ENCODE data around the gene HDAC4.

HDAC4 gene

GRCh38 chr2:239282448-239283287 is 118.2 kb downstream of the HDAC4 start:
- DNase-seq (ENCODE audit: low spot score): no peak

- DNase-seq (ENCODE audit: low spot score): peak; percentile 40
Measured at GRCh38 chr2:239280296-239281017, 120.4 kb downstream of the HDAC4 start.

- DNase-seq (ENCODE audit: low spot score): no peak
Measured at GRCh38 chr2:239279508-239280295, 121.1 kb downstream of the HDAC4 start.

- no peak for DNase-seq (ENCODE audit: low spot score)
Measured at GRCh38 chr2:239278941-239279365, 121.9 kb downstream of the HDAC4 start.

GRCh38 chr2:239278361-239278760 is 122.5 kb downstream of the HDAC4 start:
- DNase-seq (ENCODE audit: low spot score): no peak

GRCh38 chr2:239277401-239278085 is 123.3 kb downstream of the HDAC4 start:
- no peak for DNase-seq (ENCODE audit: low spot score)

GRCh38 chr2:239276851-239277250 is 124.0 kb downstream of the HDAC4 start:
- DNase-seq (ENCODE audit: low spot score): no peak

GRCh38 chr2:239275847-239276831 is 124.7 kb downstream of the HDAC4 start:
- no peak for DNase-seq (ENCODE audit: low spot score)

GRCh38 chr2:239275044-239275685 is 125.7 kb downstream of the HDAC4 start:
- peak; percentile 91 for DNase-seq (ENCODE audit: low spot score)

GRCh38 chr2:239274391-239275043 is 126.3 kb downstream of the HDAC4 start:
- no peak for DNase-seq (ENCODE audit: low spot score)

- DNase-seq (ENCODE audit: low spot score): no peak
Measured at GRCh38 chr2:239273280-239274234, 127.3 kb downstream of the HDAC4 start.

- no peak for DNase-seq (ENCODE audit: low spot score)
Measured at GRCh38 chr2:239272626-239273025, 128.2 kb downstream of the HDAC4 start.

GRCh38 chr2:239271882-239272281 is 128.9 kb downstream of the HDAC4 start:
- DNase-seq (ENCODE audit: low spot score): no peak

GRCh38 chr2:239271471-239271870 is 129.3 kb downstream of the HDAC4 start:
- DNase-seq (ENCODE audit: low spot score): no peak

- no peak for DNase-seq (ENCODE audit: low spot score)
Measured at GRCh38 chr2:239269916-239270315, 130.9 kb downstream of the HDAC4 start.

- DNase-seq (ENCODE audit: low spot score): no peak
Measured at GRCh38 chr2:239269173-239269885, 131.5 kb downstream of the HDAC4 start.

GRCh38 chr2:239268549-239268948 is 132.3 kb downstream of the HDAC4 start:
- DNase-seq (ENCODE audit: low spot score): no peak

GRCh38 chr2:239268082-239268481 is 132.7 kb downstream of the HDAC4 start:
- DNase-seq (ENCODE audit: low spot score): no peak
